ENCODE measurements around the gene CHURC1. TPM values are rescaled to one million over a fixed set of nuclear protein-coding genes. Genes with fewer than 3 reads are reported as not detected.
"Not testable (repeated sequence)": the region's sequence is repeated elsewhere in the genome, so short reads cannot be mapped to it uniquely, and the experiment has no call there.

CHURC1 gene
- total RNA-seq, 1 donor from 2014 or later: 60.9 TPM

DNA sequence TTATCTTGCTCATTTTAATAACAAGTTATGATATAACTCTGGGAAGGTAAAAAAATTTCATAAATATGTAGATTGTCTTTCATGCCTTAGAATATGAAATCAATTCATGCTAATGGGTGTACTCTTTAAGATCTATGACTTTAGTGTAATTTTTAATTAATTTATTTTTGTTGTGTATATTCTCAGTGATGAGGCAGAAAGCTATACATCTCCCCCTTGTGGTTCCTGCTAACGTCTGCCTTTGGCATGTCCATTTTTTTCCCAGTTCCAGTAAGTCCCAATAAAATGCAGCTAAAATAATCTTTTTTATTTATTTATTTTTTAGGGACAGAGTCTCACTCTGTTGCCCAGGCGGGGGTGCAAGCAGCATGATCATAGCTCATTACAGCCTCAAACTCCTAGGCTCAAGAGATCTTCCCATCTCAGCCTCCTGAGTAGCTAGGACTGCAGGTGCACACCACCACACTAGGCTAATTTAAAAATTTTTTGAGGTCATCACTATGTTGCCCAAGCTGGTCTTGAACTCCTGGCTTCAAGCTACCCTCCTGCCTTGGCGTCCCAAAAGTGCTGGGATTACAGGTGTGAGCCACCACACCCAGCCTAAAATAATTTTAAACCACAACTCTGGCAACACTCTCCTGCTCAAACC is 3.3 kb upstream of the CHURC1 start:
- DNase-seq: peak; percentile 65

DNA sequence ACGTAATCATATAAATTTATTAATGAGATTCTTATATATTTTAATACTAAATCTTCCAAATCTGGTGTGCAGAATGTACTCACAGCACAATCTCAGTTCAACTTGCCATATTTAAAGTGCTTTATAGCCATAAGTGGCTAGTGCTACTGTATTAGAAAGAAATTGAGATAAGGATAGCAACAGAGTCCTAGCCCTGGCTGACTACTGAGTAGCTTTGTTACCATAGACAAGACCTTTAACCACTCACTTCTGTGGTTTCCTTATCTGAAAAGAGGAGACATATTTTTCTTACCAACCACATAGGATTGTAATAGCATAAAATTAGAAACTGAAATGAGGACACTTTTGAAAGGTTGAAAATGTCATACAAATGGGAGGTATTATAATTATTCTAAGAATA is 2.0 kb upstream of the CHURC1 start:
- DNase-seq: no peak

DNA sequence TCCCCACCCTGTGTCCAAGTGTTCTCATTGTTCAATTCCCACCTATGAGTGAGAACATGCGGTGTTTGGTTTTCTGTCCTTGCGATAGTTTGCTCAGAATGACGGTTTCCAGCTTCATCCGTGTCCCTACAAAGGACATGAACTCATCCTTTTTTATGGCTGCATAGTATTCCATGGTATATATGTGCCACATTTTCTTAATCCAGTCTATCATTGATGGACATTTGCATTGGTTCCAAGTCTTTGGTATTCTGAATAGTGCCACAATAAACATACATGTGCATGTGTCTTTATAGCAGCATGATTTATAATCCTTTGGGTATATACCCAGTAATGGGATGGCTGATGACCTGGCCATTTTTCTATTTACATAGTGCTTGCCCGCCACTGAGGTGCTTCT is 778 bp upstream of the CHURC1 start:
- DNase-seq: not testable (repeated sequence)

DNA sequence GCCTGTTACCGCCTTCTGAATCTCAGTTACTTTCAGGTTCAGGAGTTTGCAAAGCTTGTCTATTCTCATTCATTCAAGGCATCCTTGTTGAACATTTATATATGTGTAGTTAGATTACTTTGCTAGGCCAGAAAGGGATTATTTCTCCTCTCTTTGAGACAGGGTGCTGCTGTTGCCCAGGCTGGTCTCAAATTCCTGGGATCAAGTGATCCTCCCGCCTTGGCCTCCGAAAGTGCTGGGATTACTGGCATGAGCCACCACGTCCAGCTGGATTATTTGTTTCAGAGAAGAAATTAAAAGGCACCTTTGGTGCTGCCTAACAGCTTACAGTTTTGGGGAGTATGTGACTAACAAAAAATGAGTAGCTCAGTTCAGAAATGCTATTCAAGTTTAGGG is 772 bp downstream of the CHURC1 start:
- no peak for DNase-seq

DNA sequence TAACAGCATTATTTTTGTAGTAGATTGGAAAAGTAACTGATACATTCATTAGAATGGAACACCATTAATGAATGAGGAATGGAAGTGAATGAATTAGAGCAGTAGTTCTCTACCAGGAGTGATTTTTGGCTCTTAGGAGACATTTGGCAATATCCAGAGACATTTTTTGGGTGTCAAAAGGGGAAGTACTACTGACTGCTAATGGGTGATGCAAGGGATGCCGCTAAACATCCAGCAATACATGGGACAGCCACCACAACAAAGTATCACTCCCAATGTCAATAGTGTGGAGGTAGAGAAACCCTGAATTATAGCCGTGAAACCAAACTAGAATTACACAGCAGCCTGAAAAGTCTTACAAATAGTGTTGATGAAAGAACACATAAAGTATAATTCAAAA is 1.5 kb downstream of the CHURC1 start:
- no peak for DNase-seq

DNA sequence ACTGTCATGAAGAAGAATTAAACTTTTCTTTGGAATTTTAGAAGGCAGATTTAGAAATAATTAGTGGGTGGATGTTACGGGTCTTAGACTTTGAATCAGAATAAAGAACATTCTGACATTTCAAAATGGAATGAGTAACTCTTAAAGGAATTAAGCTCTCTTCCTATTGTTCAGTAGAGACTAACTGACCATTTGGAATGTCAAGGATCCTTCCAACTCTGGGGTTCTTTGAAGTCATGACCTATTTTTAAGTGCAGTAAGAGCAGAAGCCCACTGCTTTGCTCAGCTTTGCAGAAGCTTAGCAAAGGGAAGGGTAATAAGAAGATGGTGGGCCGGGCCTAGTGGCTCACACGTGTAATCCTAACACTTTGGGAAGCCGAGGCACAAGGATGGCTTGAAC is 4.0 kb downstream of the CHURC1 start:
- DNase-seq: no peak

DNA sequence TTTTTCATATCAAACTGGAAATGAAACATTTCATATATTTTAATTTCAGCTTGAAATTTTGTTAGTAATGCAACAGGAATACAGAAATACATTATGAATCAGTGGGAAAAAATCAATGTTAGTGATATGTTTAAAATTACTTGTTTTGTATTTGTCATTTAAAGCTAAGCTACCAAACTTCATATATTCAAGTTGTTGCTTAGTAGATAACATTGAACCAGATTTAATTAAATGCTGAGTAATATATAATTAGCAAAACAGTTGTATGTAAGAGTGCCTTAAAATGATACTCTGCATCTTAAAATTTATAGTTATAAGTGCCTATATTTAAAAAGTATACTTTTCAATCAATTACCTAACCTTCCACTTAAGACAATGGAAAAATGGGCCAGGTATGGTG is 5.0 kb downstream of the CHURC1 start:
- DNase-seq: no peak

DNA sequence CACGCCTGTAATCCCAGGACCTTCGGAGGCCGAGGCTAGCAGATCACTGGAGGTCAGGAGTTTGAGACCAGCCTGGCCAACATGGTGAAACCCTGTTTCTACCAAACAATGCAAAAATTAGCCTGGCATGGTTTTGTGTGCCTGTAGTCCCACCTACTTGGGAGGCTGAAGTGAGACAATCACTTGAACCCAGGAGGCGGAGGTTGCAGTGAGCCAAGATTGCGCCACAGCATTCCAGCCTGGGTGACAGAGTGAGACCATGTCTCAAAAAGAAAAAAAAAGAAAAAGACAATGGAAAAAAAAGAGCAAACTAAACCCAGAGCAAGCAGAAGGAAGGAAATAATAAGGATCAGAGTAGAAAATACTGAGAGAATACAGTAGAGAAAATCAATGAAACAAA is 5.4 kb downstream of the CHURC1 start:
- DNase-seq: no peak

DNA sequence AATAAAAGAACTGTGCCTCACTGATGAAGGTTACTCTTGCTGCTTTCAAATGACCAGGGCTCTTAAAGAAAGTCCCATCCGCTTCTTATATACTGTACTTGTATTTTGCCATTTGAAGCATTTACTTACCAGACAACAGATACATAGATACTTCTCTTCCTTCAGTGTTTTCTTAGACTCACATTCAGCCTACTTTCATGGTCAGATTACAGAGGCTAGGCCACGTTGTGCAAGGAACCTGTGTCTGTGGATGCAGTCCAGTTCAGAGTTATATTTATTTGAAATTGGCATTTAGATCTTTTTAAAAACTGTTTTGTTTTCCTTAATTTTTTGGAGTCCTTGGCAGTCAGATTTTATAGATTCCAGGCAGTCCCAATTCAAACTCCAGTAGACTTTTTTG is 6.2 kb downstream of the CHURC1 start:
- no peak for DNase-seq

DNA sequence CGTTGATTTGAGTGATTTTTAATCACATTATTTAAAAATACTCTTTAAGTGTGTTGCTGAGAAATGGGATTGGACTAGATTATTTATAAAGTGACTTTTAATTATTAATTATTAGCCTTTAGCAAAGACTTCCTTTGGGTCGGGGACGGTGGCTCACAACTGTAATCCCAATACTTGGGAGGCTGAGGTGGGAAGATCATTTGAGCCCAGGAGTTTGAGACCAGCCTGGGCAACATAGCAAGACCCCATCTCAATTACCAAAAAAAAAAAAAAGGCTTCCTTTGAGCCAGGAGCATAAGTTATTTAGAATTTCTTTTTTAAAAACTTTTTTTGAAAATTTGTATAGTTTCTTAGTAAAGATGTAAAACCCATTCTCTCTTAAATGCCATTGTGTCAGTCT is 8.8 kb downstream of the CHURC1 start:
- DNase-seq: no peak

DNA sequence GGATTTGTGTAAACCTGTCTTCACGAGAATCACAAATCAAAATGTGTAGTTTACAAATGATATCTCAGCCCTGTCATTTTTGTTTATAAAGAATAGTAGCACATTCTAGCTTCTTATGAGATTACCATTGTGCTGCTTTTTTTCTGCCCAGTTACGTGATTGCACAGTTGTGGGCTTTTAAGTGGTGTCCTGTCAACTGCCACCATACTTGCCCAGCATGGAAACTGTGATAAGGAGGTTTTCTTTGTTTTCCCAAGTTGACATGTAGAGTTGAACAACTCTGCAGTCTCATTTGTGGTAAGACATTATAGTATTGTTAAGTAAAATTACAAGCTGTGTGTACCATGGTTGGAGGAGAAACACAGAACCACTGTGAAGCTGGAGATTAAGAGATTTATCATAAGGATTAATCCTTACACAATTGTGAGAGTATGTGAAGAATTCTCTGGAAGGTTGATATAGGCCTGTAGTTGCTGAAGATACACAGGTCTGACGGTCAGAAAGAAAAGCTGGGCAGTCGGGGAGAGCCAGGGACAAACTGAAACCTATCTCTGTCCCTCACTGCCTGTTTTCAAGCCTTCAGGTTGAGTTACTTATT is 12.2 kb downstream of the CHURC1 start:
- no peak for DNase-seq

DNA sequence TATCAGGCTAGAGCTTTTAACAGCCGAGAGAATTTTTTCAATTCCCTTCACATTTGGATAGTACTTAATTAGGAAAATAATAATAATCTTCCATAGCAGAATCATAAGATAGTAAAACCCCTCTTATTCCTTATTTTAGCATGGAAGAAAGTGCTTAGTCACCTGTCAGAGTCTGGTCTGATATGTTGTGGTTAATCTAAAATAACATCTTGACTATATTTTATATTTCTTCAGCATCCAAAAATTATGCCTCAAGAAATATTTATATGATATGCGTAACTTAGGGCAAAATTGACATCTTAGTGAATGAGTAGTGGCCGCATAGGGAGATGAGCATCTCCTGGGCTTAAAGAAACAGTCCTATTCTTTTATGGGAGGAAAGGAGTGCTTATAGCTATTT is 12.8 kb downstream of the CHURC1 start:
- DNase-seq: no peak

DNA sequence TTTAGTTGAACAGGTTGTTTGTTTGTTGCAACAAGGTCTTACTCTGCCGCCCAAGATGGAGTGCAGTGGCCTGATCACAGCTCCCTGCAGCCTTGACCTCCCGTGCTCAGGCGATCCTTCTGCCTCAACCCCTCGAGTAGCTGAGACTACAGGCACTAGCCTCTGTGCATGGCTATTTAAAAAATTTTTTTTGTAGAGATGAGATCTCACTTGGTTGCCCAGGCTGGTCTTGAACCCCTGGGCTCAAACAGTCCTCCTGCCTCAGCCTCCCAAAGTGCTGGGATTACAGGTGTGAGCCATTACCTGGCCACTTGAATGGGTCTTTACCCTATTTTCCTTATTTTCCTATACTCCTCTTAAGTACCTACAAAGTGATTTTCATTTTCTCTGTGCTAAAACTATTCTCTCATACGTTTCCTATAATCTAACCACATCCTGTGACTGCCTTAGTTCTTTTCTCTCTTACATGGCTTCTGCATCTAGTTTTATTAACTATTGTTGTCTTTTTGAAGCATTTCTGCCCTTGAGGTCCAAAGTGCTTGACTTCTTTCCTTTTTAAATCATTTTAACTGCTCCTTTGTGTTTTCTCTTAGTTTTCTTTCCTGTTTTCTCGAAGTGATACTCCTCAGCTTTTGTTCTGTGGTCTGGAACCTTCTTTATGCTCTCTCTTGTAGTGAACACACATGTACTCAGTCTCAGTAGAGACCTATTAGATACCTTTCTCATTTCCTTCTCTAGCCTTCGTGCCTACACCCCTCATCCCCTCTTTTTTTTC is 14.2 kb downstream of the CHURC1 start:
- peak; percentile 11 for DNase-seq

DNA sequence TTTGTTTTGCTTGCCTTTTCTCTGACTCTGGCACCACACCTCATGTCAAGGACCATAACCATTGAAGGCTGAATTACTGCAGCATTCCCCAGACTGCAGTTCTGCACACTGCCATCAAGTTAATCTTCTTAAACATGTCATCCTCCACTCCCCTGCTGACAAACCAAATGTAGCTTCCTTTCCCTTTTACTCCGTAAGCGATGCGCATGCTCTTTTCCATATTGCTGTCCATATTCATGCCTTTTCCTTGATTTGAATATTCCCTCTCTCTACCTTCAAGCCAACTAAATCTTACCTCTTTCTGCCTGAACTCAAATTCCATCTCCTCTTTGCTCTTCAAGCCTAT is 14.7 kb downstream of the CHURC1 start:
- no peak for DNase-seq

DNA sequence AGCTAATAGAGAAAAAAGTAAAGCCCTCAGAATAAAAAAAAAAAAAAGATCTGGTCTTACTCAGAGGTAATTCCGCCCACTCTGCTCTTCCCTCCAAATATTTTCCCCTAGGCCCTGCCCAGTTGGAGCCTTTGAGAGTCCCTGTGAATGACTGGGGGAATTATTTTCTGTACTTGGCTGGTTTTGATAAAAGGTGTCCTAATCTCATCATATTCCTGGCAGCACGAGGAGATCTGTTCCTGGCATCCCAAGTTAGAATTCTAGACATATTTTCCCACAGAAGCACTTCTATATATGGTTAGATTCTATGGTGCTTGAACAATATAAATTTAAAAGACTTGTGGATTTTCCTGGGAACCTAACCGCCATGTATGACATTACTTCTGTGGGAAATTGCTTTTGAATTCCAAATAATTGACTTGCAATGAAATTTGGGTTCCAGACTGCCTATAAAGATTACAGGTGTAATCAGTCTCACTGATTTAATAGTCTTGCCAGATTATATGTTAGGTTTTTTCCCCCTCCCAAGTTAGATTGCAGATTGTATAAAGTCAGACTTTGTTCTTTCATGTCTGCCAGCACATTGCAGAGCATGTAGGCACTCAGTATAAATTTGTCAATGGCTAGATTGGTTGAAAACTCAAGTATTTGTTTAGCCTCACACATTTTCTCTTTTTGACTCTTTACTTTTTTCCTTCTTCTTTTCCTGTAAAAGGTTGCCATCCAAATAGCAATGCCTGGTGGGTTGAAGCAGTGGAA is 16.0 kb downstream of the CHURC1 start:
- no peak for DNase-seq

DNA sequence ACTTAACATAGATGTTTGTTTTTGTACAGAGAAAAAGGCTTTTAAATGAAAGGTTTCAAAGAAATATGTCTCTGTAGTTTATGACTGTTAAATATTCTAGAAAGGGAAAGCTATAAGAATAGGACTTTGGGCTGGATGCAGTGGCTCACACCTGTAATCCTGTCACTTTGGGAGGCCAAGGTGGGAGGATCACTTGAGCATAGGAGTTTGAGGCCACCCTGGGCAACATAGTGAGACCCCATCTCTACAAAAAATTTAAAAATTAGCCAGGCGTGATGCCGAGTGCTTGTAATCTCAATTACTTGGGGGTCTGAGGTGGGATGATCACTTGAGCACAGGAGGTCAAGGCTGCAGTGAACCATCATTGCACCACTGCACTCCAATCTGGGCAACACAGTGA is 16.9 kb downstream of the CHURC1 start:
- DNase-seq: no peak

DNA sequence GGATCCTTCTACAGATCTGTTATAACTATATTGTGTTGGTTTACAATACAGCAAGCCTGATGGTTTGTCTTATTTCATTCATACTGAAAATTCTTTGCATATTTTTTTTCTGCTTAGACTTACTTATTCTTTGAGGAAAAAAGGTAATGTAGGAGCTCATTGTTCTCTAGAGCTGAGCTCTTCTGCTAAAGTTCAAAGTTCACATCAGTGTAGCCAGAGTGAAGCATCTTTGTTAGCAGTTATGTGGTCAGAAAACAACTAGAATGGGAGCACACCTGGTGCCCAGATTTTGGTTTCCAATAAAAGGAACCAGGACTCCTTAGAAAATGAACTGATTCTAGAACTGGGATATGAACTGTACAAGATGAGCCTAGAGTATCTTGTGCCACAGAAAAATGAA is 18.0 kb downstream of the CHURC1 start:
- DNase-seq: no peak

DNA sequence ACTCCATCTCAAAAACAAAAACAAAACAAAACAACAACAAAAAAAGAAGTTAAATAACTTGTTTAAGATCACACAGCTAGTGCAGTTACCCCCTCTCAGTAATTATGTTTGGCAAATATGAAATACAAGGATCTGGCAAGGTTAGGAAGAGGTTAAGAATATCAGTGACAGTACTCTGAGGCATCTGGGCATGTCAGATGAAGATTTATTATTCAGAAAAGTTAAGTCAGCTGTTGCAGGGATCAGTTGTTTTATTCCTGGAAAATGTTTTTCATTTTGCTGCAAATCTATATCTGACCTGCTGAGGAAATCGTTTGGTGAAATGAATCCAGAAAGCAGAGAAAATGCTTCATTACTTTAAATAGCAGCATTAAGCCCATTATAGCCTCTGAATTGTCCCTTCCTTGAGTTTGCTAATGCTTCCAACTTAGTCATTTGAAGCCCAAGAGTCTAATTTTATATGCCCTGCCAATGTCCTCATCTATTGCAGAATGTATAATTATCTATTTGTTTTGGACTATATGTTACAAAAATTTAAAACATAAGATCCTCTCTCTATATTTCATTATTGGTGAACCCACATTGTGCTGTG is 20.2 kb downstream of the CHURC1 start:
- no peak for DNase-seq

DNA sequence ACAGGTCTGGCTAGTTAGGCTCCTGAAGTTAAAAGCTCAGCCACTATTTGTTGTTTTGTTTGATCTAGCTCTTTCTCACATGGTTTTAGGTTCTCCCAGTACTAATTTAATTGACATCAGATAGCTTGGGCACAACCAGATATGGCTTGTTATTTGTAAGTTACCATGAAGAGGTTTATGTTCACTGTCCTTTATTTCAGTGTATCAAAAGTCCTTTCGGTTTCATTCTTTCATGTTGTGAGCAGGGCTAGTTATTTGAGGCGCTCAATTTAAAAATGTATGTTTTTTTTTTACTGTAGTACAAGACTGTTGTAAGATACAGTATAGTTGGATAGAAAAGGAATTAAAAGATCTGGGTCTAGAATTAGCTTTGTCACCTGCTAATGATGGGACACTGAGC is 21.3 kb downstream of the CHURC1 start:
- DNase-seq: no peak

DNA sequence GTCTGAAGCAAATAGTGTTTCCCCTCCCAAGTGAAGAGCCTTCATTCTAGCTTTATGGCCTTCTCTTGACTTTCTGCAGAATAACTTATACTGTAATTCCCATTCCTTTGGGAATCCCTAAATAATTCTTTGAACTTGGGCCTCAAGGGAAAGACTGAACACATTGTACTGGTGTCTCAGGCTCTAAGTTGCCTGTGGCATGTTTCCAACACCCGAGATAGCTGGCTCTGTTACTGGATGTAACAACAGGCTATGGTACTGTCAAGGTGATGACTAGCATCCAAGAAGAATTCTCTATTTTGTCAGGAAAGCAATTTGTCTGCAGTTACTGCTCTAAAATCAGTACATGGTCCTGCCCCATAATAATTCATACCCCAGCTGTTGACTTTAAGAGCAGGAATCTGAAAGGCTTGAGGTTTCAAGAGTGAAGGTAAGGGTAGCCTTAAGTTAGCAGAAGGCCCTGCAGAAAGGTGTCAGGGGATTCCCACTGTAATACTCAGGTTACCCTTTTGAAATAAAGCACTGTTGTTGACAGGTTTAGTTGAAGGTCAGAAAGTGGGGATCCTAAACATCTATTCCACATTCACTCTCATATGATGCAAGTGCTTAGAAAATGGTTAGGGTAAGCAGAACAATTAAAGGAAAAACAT is 23.0 kb downstream of the CHURC1 start:
- no peak for DNase-seq

DNA sequence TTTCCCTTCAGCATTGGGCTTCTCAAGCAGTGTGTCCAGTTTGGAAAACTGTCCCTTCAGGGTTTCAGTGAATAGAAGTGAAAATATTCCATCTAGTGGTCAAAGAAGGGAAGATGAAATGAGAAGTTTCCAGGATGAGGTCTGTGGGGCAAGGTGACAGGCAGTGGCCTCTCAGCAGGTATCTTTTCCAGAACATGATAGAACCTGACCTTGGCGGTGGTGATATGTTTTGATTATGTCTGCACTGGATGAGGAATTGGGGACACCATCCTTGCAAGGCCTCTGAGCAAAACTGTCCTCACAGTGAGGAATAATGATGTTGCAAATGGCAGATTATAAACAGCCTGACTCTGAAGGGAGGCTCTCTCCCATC is 23.6 kb downstream of the CHURC1 start:
- peak; percentile 28 for DNase-seq

DNA sequence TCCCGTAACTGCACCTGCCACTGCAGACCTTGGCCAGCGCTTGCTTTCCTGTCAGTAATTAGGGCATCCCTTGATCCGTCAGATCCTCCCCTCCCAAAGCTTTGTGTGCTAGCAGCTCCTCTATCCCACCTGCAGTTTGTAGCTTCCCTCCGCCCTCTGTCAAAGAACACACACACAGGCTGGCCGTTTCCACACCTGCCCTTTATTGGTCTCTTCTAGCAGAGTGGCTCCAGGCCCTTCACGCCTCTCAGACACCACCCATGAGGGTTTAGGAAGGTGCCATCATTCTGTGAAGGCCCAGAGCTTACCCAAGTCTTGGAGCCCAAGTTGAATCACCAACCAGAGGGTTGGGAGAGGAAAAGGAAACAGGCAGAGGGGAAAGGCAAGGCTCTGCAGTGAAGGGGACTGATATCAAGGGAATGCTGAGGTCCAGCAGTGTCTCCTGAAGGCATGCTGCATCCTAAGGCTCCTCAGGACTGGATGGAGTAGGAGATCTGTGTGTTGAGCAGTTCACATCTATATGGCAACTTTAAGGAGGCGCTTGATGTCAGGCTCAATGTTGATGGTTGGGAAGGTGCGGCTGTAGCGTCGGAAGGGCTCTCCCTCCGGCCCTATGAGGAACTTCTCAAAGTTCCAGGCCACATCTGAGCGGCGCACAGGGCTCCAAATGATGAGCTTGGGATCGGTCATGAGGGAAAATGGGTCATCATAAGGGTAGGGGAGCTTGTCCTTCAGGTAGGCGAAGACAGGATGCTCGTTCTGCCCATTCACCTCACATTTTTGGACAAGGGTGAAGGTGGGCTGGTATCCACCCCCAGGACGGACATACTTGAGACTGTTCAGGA is 24.9 kb downstream of the CHURC1 start:
- DNase-seq: no peak

Data from dermis blood vessel endothelial cell (primary cell).